ENCODE results near the gene TRIM44. TPM values are rescaled to one million over a fixed set of nuclear protein-coding genes. Genes with fewer than 3 reads are reported as not detected.
A peak's percentile ranks its signal among the peaks of the same experiment; 100 is the strongest.

Gene TRIM44
- polyA plus RNA-seq, 1 donor (not counting 4 experiments of a cell fraction or from before 2014, with no cell fraction given) = 48.3 TPM

DNA sequence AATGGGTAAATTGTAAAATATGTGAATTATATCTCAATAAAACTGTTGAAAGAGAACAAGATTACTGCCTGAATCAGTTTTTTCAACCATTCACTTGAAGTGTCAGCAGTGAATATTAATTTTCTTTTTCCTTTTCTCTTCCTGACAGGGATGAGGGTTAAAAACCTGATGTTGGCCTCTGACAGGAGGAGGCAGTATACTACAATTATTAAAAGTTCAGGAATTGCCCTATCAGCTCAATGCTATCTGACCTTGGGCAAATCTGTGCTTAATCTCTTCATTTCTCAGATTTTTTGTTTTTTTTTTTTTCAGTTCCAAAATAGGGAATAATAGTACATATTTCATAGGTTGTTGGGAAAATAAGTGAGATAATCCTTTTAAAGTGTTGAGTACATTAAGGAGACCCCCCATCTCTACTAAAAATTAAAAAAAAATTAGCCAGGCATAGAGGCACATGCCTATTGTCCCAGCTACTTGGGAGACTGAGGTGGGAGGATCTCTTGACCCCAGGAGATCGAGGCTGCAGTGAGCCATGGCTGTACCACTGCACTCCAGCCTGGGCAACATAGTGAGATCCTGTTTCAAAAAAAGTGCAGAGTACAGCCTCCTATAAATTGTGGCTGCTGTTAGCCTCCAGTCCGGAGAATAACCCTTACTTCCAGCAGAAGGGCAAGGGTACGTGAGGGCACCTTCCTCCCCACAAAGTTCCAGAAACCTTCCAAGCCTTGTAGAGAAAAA, 48.8 kb downstream of the TRIM44 start:
- no peaks in the 10 kb centered on the region for H3K27me3 ChIP-seq (ENCODE audit: control insufficient read depth, extremely low read depth, insufficient read depth, low read length)
- TF ChIP-seq, protein P1, sequence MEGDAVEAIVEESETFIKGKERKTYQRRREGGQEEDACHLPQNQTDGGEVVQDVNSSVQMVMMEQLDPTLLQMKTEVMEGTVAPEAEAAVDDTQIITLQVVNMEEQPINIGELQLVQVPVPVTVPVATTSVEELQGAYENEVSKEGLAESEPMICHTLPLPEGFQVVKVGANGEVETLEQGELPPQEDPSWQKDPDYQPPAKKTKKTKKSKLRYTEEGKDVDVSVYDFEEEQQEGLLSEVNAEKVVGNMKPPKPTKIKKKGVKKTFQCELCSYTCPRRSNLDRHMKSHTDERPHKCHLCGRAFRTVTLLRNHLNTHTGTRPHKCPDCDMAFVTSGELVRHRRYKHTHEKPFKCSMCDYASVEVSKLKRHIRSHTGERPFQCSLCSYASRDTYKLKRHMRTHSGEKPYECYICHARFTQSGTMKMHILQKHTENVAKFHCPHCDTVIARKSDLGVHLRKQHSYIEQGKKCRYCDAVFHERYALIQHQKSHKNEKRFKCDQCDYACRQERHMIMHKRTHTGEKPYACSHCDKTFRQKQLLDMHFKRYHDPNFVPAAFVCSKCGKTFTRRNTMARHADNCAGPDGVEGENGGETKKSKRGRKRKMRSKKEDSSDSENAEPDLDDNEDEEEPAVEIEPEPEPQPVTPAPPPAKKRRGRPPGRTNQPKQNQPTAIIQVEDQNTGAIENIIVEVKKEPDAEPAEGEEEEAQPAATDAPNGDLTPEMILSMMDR (optimal IDR thresholded peaks at IDR 0.05 in 1 of 3, IDR thresholded peaks at IDR 0.05 in 1 of 3, conservative IDR thresholded peaks at IDR 0.05 in 1 of 3; ENCODE audit: extremely low read depth in 1 of 3, insufficient read depth in 2 of 3, low read length in 3 of 3) = peak in 1 of 3 experiments; percentile 27
- TF ChIP-seq EZH2 (IDR thresholded peaks at IDR 0.05; ENCODE audit: low read length) = no peak
- FAIRE-seq = no peak
- H3K4me1 ChIP-seq (ENCODE audit: control insufficient read depth, extremely low read depth, insufficient read depth, low read length) = no peaks in the 10 kb centered on the region
- no peak for DNase-seq (ENCODE audit: low read depth, low spot score)
- H3K9me3 ChIP-seq (ENCODE audit: control insufficient read depth, low read depth, low read length) = no peaks in the 10 kb centered on the region
- no peak overlapping the region for H3K9ac ChIP-seq (ENCODE audit: control insufficient read depth, extremely low read depth, insufficient read depth, low read length)
- dilution Hi-C loops (cut with MboI; ENCODE audit: extremely low pct_ligation_motif_present, low sequenced_read_pairs) = no loop called here
- H4K20me1 ChIP-seq (ENCODE audit: control insufficient read depth, extremely low read depth, insufficient read depth, low read length) = no peaks in the 10 kb centered on the region
- H3K27ac ChIP-seq (ENCODE audit: control insufficient read depth, insufficient read depth, low read length) = no peak overlapping the region
- H2AFZ ChIP-seq (ENCODE audit: control insufficient read depth, low read length) = no peak overlapping the region
- H3K79me2 ChIP-seq (ENCODE audit: control insufficient read depth, insufficient read depth, low read length) = peaks cover 8% of the 10 kb centered on the region
- H3K4me3 ChIP-seq (ENCODE audit: control insufficient read depth in 2 of 3, extremely low read depth in 1 of 3, insufficient read depth in 2 of 3, low read depth in 1 of 3, low read length in 3 of 3) = no peak overlapping the region
- no peaks in the 10 kb centered on the region for H3K36me3 ChIP-seq (ENCODE audit: control insufficient read depth in 2 of 2, extremely low read depth in 1 of 2, insufficient read depth in 2 of 2, low read length in 2 of 2)
- H3K4me2 ChIP-seq (ENCODE audit: control insufficient read depth, extremely low read depth, insufficient read depth, low read depth, low read length) = no peak overlapping the region
- H3K9me1 ChIP-seq (ENCODE audit: control insufficient read depth, extremely low read depth, insufficient read depth, low read length) = no peaks in the 10 kb centered on the region

- Histone ChIP-seq H2AFZ (ENCODE audit: control insufficient read depth, low read length) (no peak overlapping the region), H3K9me1 (ENCODE audit: control insufficient read depth, extremely low read depth, insufficient read depth, low read length) (no peaks in the 10 kb centered on the region), H3K9me3 (ENCODE audit: control insufficient read depth, low read depth, low read length) (no peaks in the 10 kb centered on the region), H3K79me2 (ENCODE audit: control insufficient read depth, insufficient read depth, low read length) (peaks cover 8% of the 10 kb centered on the region), H3K27me3 (ENCODE audit: control insufficient read depth, extremely low read depth, insufficient read depth, low read length) (no peaks in the 10 kb centered on the region), H3K4me2 (ENCODE audit: control insufficient read depth, extremely low read depth, insufficient read depth, low read depth, low read length) (no peak overlapping the region), H3K27ac (ENCODE audit: control insufficient read depth, insufficient read depth, low read length) (no peak overlapping the region), H3K9ac (ENCODE audit: control insufficient read depth, extremely low read depth, insufficient read depth, low read length) (no peak overlapping the region), H4K20me1 (ENCODE audit: control insufficient read depth, extremely low read depth, insufficient read depth, low read length) (no peaks in the 10 kb centered on the region), H3K4me3 (ENCODE audit: control insufficient read depth in 2 of 3, extremely low read depth in 1 of 3, insufficient read depth in 2 of 3, low read depth in 1 of 3, low read length in 3 of 3) (no peak overlapping the region), H3K36me3 (ENCODE audit: control insufficient read depth in 2 of 2, extremely low read depth in 1 of 2, insufficient read depth in 2 of 2, low read length in 2 of 2) (no peaks in the 10 kb centered on the region), H3K4me1 (ENCODE audit: control insufficient read depth, extremely low read depth, insufficient read depth, low read length) (no peaks in the 10 kb centered on the region)
- no peak for TF ChIP-seq EZH2 (IDR thresholded peaks at IDR 0.05; ENCODE audit: low read length)
- TF ChIP-seq, protein P1 (optimal IDR thresholded peaks at IDR 0.05 in 1 of 3, IDR thresholded peaks at IDR 0.05 in 1 of 3, conservative IDR thresholded peaks at IDR 0.05 in 1 of 3; ENCODE audit: extremely low read depth in 1 of 3, insufficient read depth in 2 of 3, low read length in 3 of 3) = no peak
- FAIRE-seq (peak; percentile 13), DNase-seq (ENCODE audit: low read depth, low spot score) (no peak)
- dilution Hi-C loops (cut with MboI; ENCODE audit: extremely low pct_ligation_motif_present, low sequenced_read_pairs) = no loop called here
Measured at GRCh38 chr11:35711924-35712323, 49.3 kb downstream of the TRIM44 start.
